Skeletal muscle satellite cell (primary cell): Measurements from ENCODE around the gene PARL.

Experiments
- H3K27me3 ChIP-seq: 2 replicates; pipeline ENCODE4 v1.7.0; 2013; ENCODE audit warnings: low read length; ENCODE audit not compliant: control insufficient read depth, insufficient read depth
- H3K36me3 ChIP-seq: 2 replicates; pipeline ENCODE4 v1.7.0; 2013; ENCODE audit warnings: mild to moderate bottlenecking, control low read depth, low read length; ENCODE audit not compliant: insufficient read depth
- H3K4me1 ChIP-seq: 2 replicates; pipeline ENCODE4 v1.7.0; 2013; ENCODE audit warnings: low read length; ENCODE audit not compliant: control insufficient read depth, insufficient read depth
- H3K4me2 ChIP-seq: 2 replicates; pipeline ENCODE4 v1.7.0; 2013; ENCODE audit warnings: mild to moderate bottlenecking, low read length
- H3K4me3 ChIP-seq: 2 replicates; pipeline ENCODE4 v1.7.0; 2013; ENCODE audit warnings: low read length
- H3K9ac ChIP-seq: 2 replicates; pipeline ENCODE4 v1.7.0; 2013; ENCODE audit warnings: mild to moderate bottlenecking, low read depth, low read length, moderate library complexity
- H3K9me3 ChIP-seq: replicated peaks from 2 replicates; pipeline ENCODE4 v1.7.0; 2013; ENCODE audit warnings: mild to moderate bottlenecking, control low read depth, low read length

Gene PARL

GRCh38 chr3:183812761-183813445 is 71.8 kb downstream of the PARL start:
- Histone ChIP-seq H3K27me3 (no peaks in the 10 kb centered on the region), H3K9ac (no peak overlapping the region), H3K9me3 (no peaks in the 10 kb centered on the region), H3K4me2 (no peak overlapping the region), H3K36me3 (peaks cover 71% of the 10 kb centered on the region), H3K4me3 (no peak overlapping the region), H3K4me1 (no peaks in the 10 kb centered on the region)

GRCh38 chr3:183811638-183812037 is 73.0 kb downstream of the PARL start:
- Histone ChIP-seq H3K36me3 (peaks cover 78% of the 10 kb centered on the region), H3K9ac (no peak overlapping the region), H3K4me1 (no peaks in the 10 kb centered on the region), H3K27me3 (no peaks in the 10 kb centered on the region), H3K4me2 (no peak overlapping the region), H3K4me3 (no peak overlapping the region), H3K9me3 (no peaks in the 10 kb centered on the region)

- H3K27me3 ChIP-seq = no peaks in the 10 kb centered on the region
- H3K9me3 ChIP-seq = no peaks in the 10 kb centered on the region
- H3K4me2 ChIP-seq = no peak overlapping the region
These were observed 73.8 kb downstream of the PARL start for GRCh38 chr3:183810643-183811594.

GRCh38 chr3:183809270-183809669 is 75.4 kb downstream of the PARL start:
- Histone ChIP-seq H3K4me3 (no peak overlapping the region), H3K9ac (no peak overlapping the region), H3K36me3 (peaks cover 87% of the 10 kb centered on the region), H3K27me3 (no peaks in the 10 kb centered on the region), H3K4me1 (no peaks in the 10 kb centered on the region), H3K4me2 (no peak overlapping the region), H3K9me3 (no peaks in the 10 kb centered on the region)

More at GRCh38 chr3:183810643-183811594, 73.8 kb downstream of the PARL start:
- Histone ChIP-seq H3K9ac (no peak overlapping the region), H3K36me3 (peaks cover 79% of the 10 kb centered on the region), H3K4me3 (no peak overlapping the region), H3K4me1 (no peaks in the 10 kb centered on the region)

- H3K4me2 ChIP-seq = no peak overlapping the region
- no peaks in the 10 kb centered on the region for H3K27me3 ChIP-seq
- H3K4me1 ChIP-seq = no peaks in the 10 kb centered on the region
- H3K9me3 ChIP-seq = no peaks in the 10 kb centered on the region
- peaks cover 92% of the 10 kb centered on the region for H3K36me3 ChIP-seq
- no peak overlapping the region for H3K4me3 ChIP-seq
- no peak overlapping the region for H3K9ac ChIP-seq
These were observed 76.3 kb downstream of the PARL start for GRCh38 chr3:183808355-183808754.

GRCh38 chr3:183807881-183808280 is 76.8 kb downstream of the PARL start:
- no peaks in the 10 kb centered on the region for H3K9me3 ChIP-seq
- H3K36me3 ChIP-seq = peaks cover 92% of the 10 kb centered on the region
- no peak overlapping the region for H3K9ac ChIP-seq

GRCh38 chr3:183807209-183807728 is 77.4 kb downstream of the PARL start:
- H3K9ac ChIP-seq = no peak overlapping the region
- no peaks in the 10 kb centered on the region for H3K27me3 ChIP-seq
- no peak overlapping the region for H3K4me2 ChIP-seq
- H3K36me3 ChIP-seq = peaks cover 91% of the 10 kb centered on the region
- H3K4me3 ChIP-seq = no peak overlapping the region
- no peaks in the 10 kb centered on the region for H3K4me1 ChIP-seq
- H3K9me3 ChIP-seq = no peaks in the 10 kb centered on the region

More at GRCh38 chr3:183807881-183808280, 76.8 kb downstream of the PARL start:
- no peak overlapping the region for H3K4me3 ChIP-seq
- H3K4me1 ChIP-seq = no peaks in the 10 kb centered on the region
- no peak overlapping the region for H3K4me2 ChIP-seq
- H3K27me3 ChIP-seq = no peaks in the 10 kb centered on the region

- Histone ChIP-seq H3K9me3 (no peaks in the 10 kb centered on the region), H3K4me2 (no peak overlapping the region), H3K27me3 (no peaks in the 10 kb centered on the region), H3K4me3 (no peak overlapping the region), H3K9ac (no peak overlapping the region), H3K4me1 (no peaks in the 10 kb centered on the region), H3K36me3 (peaks cover 85% of the 10 kb centered on the region)
These were observed 81.7 kb downstream of the PARL start for GRCh38 chr3:183802989-183803388.

- peaks cover 80% of the 10 kb centered on the region for H3K36me3 ChIP-seq
- H3K27me3 ChIP-seq = no peaks in the 10 kb centered on the region
- no peaks in the 10 kb centered on the region for H3K9me3 ChIP-seq
- no peak overlapping the region for H3K4me3 ChIP-seq
- no peak overlapping the region for H3K9ac ChIP-seq
- H3K4me1 ChIP-seq = no peaks in the 10 kb centered on the region
- H3K4me2 ChIP-seq = no peak overlapping the region
These were observed 83.1 kb downstream of the PARL start for GRCh38 chr3:183801601-183802000.

GRCh38 chr3:183800243-183800863 is 84.3 kb downstream of the PARL start:
- peaks cover 74% of the 10 kb centered on the region for H3K36me3 ChIP-seq

GRCh38 chr3:183799461-183799860 is 85.2 kb downstream of the PARL start:
- Histone ChIP-seq H3K9ac (no peak overlapping the region), H3K4me3 (no peak overlapping the region), H3K4me1 (no peaks in the 10 kb centered on the region), H3K9me3 (no peaks in the 10 kb centered on the region), H3K4me2 (no peak overlapping the region), H3K27me3 (no peaks in the 10 kb centered on the region), H3K36me3 (peaks cover 68% of the 10 kb centered on the region)

More at GRCh38 chr3:183800243-183800863, 84.3 kb downstream of the PARL start:
- H3K4me2 ChIP-seq = no peak overlapping the region
- H3K27me3 ChIP-seq = no peaks in the 10 kb centered on the region
- H3K9me3 ChIP-seq = no peaks in the 10 kb centered on the region
- no peak overlapping the region for H3K4me3 ChIP-seq
- no peaks in the 10 kb centered on the region for H3K4me1 ChIP-seq
- H3K9ac ChIP-seq = no peak overlapping the region
